ENCODE data around the gene KDM6B.

Gene KDM6B

DNA sequence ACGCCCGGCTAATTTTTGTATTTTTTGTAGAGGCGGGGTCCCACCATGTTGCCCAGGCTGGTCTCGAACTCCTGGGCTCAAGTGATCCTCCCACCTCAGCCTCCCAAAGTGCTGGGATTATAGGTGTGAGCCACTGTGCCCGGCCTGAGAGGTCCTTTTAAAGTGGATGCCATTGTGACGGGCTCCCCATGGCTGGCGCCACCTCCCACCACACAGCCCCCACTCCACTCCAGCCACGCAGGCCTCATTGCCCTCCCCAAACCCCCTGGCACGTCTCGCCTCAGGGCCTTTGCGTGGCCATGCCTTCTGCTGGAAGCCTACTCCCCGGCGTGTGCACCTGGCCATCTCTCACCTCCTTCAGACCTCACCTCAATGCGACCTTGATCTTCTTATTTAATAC lies 11.9 kb upstream of the KDM6B start:
- DNase-seq = no peak

DNA sequence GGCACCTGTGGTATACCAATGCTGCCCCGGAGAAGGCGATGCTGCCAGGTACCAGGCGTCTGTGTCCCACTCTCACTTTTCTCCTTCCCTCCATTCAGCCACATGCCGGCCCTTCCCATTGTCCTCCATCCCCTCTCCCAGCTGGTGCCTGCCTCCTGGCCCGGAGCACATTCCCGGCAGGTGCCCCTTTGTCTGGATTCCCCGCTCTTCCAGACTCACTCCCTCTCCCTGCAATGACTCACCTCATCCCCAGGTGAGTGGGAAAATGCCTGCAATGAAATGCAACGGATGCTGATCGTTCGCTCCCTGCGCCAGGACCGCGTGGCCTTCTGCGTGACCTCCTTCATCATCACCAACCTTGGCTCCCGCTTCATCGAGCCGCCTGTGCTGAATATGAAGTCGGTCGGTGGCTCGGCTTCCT lies 10.4 kb upstream of the KDM6B start:
- DNase-seq = no peak

DNA sequence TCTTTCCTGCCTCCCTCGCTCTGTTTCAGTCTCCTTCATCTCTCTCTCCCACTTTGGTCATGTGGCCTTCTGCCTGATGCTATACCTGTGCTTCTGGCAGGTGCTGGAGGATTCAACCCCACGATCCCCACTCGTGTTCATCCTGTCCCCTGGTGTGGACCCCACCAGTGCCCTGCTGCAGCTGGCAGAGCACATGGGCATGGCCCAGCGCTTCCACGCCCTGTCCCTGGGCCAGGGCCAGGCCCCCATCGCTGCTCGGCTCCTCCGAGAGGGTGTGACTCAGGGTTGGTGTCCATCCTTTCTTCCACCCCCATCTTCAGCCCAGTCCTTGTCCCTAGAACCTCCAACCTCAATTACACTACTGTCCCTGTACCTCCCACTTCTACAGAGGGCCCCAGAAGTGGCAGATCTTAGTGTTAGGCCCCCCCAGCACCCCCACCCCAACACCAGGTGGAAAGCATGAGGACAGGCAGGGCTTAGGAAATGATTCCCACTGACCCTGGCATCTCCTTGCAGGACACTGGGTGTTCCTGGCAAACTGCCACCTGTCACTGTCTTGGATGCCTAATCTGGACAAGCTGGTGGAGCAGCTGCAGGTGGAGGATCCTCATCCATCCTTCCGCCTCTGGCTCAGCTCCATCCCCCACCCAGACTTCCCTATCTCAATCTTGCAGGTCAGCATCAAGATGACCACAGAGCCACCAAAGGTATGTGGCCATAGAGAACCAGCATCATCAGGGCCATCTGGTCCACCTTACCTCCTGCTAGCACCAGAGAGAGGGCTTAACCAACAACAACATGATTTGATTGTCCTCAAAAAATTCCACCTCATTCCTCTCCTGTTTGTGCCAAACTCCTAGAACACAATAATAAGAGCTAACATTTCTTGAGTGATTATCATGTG lies 9.7 kb upstream of the KDM6B start:
- no peak for DNase-seq

DNA sequence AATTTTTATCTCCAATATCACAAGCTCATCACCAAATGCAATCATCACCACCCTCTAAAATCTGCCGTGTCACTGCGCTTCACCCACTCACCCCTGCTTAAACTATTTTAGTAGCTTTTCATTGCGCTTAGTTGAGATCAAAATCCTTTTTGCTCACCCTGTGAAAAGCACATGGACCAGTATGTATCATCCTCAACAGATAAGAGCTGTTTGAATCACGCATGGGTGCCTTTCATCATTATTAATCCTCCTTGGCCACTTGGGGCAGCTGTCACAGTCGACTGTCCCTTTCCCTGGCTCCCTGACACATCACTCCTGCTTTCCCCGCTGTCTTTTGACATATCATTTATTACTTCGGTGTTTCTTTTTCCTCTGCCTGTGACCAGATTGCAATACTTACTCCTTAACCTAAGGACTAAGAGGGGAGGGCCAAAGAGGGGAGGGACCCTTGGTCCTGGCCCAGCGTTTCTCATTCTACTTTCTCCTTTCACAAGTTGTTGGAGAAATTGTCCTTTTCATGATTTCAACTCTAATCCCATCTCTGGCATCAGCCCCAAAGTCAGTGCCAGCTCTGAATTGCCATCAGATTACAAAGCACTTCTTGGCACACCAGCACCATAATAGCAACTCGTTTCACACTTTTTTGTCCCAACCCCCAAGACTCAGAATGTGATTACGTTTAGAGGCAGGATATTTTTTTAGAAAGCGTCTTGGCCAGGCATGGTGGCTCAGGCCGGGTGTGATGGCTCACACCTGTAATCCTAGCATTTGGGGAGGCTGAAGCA lies 8.6 kb upstream of the KDM6B start:
- no peak for DNase-seq

DNA sequence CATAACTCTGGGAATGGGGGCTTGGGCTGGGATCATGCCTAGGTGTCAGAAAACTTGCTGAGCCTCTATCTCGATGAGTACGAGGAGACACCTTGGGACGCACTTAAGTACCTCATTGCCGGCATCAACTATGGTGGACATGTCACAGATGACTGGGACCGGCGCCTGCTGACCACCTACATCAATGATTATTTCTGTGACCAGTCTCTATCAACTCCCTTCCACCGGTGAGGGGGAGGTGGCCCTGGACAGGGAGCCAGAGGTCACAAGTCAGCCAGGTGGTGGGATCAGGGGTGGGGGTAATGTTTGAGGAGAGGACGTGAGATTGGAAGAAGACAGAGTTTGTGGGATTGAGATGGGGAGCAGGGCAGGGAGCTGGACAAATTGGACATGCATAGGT lies 3.4 kb upstream of the KDM6B start:
- DNase-seq = no peak

DNA sequence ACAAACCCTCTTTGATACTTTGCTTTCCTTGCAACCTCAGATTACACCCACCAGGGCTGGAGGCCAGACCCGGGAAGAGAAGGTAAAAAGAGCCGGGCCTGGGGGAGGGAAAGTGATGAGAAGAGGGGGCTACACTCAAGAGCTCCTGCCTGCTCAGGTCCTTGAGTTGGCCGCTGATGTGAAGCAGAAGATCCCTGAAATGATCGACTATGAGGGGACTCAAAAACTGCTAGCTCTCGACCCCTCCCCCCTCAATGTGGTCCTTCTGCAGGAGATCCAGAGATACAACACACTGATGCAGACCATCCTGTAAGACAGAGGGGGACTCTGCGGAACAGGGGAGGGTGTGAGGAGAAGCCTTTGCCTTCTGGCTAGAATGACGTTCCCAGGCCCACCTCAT lies 2.8 kb upstream of the KDM6B start:
- no peak for DNase-seq

DNA sequence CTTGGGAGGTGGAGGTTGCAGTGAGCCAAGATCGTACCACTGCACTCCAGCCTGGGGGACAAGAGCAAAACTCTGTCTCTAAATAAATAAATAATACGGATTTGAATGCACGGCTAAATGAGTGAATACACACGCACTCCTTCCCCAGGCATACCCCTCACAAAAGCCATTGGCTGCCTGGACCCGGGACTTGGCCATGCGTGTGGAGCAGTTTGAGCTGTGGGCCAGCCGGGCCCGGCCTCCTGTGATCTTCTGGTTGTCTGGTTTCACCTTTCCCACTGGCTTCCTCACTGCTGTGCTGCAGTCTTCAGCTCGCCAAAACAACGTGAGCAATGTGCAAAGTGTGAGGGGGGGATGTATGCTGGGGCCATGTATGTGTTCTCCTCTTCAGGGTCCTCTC lies 1.6 kb upstream of the KDM6B start:
- no peak for DNase-seq

DNA sequence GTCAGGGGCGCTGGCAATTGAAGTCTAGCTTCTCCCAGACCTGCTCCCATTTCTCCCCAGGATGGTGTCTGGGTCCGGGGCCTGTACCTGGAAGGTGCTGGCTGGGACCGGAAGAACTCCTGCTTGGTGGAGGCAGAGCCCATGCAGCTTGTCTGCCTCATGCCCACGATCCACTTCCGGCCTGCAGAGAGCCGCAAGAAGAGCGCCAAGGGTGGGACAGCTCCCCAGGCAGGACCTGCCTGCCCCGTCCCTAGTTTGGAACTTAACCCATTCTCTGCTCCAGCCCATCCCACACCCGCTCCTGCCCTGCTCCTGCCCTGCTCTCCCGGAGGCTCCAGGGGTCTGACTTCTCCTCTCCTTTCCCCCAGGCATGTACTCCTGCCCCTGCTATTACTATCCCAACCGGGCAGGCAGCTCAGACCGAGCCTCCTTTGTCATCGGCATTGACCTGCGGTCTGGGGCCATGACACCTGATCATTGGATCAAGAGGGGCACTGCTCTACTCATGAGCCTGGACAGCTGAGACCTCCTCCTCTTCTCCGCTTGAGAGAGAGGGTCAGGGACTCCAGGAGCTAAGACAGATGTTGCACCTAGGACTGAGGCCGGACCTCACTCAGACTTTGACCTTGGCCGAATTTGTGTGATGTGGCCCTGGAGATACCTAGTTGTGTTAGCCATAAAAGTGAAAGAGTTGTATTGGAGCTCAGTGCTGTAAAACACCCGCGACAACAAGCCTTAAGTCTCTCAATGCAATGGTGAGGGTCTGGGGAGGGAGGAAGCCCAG lies 814 bp upstream of the KDM6B start:
- no peak for DNase-seq

DNA sequence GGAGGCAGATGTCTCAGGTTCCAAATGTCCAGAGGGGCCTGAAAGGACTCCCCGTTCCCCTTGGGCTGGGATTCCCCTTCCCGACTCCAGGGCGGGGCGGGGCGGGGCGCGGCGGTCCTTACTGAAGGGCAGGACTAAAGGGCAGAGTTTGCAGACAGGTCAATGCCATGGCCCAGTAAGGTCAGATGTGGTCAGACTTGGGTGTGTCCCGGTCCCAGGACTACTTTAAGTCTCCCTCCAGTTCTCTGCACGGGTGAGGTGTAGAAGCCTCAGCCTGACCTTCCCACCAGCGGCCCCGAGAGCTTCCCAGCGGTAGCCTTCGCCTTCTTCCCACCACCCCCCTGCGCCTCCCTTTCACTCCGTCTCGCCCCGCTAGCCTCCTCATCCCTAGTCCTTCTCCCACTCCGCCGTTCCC lies 532 bp downstream of the KDM6B start:
- no peak for DNase-seq

DNA sequence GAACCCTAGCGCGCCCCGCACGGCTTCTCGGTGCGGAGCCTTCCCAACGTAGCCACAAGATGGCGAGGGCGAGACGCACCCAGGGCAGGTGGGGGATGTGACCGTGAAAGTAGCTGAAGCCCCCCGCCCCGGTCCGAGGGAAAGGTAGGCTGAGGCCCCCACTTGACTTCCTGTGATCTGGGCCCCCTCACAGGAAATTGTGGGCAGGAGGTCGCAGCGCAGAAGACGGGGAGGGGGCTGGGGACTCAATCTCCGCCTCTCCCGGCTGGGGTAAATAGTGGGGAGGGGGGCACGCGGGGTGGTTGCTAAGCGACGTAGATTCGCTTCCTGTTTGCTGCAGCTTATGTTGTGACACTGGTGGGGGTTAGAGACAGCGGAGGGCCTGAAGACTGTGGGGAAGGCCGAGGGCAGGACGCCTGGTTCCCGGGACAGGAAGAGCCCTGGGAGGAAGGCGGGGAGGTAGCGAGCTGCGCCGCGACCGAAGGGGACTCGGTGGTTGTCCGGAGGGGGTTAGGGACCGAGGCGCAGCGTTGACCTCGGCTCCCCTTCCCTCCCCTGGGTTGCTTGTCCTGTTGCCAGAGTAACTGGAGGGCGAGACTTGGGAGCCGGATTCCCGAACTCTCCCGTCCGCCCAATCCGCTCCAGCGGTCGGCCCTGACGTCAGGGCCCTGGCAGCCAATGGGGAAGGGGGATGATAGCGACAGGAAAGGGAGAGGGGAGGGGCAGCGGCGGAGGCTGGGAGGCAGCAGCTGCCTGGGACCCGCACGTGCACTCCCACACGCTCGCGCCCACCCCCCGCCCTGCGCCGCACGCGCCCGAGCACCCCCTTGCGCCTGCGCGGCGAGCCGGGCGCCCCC lies 1.2 kb downstream of the KDM6B start:
- peak; percentile 82 for DNase-seq

DNA sequence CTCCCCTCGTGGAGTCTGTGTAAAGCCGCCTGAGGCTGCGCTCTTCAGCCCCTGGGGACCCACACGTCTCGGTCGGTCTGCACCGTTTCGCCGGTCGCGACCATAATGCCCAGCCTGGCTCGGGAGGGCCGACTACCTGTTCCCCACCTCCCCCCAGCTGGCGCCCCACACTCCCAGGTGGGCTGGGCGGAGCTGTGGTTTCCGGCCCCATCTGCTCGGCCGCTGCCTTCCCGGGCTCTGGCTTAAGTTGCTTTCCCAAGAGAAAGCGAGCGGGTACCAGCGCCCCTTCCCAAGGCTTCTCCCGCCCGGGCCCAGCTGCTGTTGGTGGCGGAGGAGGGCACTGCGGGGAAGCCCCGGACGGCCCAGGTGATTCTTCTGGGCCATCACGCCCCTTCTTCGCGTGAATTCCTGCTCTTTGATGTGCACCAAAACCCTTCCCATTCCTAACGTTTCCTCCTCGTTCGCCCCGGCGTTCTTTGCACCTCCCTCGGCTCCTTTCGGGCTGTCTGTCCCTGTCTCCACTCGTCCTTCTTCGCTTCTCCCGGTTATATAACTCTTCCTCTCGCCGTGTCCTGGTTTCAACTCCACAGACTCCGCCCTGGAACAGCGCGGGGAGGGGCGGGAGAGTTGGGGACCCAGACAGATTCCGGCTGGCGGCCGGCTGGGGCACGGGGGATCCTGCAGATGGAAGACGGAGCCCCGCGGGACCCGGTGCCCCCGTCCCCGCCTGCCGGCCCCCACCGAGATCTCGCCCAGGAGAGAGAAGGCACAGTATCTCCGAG lies 2.0 kb downstream of the KDM6B start:
- DNase-seq = no peak

DNA sequence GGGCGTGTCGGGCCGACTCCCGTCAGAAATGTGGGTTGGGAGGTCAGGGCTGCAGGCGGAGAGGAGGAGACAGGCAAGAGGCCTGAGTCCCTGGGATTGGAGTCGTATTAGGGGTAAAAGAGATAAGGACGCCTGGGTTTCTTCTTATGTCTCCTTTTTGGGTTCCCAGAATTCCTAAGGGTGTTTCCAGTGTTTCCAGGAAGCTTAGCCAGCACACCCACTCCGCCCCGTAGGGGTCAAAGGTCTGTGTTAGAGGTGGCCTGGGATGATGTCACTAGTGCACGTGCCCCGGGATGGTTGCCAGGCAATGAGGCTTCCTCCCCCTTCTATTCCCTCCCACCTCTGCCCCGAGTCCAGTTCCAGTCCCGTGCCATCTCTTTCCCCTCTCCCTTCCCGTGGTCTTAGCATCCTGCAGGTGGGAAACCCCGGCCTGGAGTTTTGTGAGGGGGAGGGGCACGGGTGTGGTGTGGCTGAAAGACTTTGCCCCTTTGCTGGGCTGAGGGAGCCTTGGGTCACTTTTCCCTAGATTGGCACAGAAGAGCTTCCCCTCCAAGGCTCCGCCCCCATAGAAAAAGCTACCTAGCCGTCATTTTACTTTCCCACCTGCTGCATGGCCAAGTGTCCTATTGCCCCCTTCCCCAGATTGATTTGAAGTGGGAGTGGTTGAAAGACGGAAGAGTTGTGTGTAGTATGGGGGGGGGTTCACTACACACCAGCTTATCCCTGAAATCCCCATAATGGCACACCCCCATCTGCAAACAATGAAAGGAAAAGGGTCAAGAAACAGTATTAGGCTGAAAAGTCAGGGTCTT lies 2.8 kb downstream of the KDM6B start:
- DNase-seq = peak; percentile 69

DNA sequence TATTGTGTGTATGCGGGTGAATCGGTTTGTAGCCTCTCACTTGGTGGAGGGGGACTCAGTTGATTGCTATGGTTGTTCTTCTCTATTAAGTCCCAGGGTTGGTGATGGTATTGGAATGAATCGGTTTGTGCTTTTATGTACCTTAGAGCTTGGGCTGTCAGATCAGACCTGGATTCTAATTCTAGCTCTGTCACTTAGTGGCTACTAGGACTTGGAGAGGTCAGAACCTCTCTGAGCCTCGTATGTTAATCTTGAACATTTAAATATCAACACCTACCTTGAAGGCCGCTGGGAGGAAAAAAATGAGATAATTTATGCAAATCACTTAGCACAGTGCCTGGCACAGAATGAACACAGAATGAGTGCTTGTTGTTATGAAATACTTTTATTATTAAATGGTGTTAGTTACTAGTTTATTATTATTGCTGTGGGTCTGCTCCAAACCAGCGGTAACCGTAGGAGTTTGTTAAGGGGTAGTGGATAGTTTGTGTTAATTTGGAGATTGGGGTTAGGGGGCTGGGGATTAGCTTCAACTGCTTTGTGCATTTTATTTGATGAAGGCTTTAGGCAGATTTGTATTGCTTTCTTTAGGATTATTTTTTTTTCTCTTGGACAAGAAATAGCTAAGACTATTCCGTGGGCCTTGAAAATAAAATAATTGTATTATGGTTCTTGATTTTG lies 3.5 kb downstream of the KDM6B start:
- DNase-seq = no peak

DNA sequence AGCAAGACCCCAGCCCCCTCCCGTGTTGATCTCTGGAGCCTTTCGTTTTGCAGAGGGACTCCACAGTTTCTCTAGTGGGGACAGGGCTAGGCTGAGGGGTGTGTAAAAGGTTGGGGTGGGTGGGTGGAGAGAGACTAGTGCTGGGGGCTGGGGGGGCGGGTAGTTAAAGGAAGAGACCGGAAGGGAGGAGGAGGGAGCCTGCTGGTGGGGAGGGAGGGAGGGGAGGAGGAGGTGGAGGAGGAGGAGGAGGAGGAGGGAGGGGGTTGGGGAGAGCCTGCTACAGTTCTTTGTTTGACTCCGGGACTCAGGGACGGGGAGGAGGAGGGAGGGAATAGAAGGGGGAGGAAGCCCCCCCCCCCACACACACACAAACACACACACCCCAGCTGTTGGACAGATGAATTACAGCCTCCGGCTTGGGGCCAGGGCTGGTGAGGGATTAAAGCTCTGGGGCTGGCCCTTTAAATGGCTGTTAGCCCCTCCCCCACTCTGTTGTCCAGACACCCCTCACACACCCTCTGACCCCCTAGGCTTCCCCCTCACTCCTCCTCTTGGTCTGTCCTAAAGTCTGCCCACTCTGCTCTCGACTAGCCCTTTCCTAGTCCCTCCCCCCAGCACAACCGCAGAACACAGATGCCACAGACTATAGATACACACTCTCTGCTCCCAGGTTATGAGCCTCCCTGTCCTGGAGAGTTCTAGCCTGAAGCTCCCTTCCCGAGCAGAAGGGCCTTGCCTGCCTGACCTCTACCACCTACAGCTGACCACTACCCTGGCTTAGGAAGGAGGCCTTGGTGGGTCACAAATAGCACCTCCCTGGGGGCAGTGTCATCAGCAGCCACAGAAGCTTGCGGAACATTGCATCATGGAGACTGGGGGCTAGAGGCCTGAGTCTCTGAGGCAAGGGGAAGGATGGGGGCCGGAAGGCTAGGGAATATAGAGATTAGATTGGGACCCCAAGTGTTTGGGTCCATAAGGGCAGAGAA lies 4.4 kb downstream of the KDM6B start:
- no peak for DNase-seq

DNA sequence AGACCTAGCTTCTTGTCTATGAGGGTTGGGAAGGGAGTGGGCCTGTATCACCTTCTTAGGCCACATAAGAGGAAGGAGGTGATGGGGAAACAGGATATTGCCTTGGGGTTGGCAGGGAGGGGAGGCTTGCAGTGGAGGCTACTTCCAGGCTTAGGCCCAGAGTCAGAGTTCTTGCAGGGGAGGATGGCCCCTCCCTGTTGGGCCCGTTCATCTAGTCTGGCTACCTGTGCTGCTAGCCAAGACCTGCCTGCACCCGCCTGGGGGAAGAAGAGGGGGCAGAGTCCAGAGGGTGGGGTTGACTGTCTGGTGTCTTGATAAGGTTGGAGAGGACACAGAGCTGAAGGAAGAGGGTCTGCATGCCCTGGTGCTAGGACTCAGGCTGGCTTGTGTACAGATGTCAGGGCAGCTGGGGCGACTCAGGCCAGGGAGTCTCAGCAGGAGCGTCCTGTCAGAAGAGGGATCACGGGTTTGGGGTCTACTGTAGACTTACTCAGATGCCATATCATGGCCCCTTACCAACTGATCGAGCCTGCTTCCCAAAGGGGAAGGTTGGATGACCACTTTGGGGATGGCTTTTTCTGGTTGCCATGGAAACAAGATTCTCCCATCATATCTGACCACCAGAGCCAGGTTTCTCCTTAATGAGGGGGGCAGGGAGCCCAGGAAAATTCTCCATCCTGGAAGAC lies 5.3 kb downstream of the KDM6B start:
- no peak for DNase-seq

DNA sequence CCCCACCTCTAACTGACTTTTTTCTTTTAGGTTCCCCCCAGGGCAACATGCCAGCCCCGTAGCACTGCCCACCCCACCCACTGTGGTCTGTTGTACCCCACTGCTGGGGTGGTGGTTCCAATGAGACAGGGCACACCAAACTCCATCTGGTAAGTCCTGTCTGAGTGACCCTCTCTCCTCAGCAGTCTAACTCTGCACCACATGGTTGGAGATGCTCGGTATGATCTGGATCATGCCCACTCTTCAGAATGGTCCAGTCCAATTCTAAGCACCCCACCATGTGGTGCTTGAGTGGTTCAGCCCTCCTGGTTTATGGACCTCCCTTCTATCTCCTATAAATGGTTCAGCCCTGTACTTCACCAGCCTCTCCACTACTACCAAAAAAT lies 5.9 kb downstream of the KDM6B start:
- DNase-seq = no peak

DNA sequence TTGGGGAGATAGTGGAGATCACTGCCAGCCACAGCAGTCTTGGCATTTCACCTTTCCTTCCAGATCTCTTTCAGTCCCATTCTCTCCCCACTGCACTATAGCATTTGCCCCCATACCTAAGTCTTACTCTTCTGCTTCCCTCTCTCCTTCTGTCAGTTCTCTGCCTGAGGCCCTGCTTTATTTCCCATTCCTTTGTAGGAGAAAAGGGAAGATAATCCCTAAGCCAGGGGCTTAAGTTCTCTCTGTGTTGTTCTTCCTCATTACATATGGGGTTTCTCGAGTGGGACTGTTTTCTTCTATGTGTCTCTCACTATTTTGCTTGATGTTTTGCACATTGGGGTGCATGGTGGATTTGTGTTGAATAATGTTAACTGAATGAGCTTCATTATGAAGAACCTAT lies 6.4 kb downstream of the KDM6B start:
- DNase-seq = no peak

DNA sequence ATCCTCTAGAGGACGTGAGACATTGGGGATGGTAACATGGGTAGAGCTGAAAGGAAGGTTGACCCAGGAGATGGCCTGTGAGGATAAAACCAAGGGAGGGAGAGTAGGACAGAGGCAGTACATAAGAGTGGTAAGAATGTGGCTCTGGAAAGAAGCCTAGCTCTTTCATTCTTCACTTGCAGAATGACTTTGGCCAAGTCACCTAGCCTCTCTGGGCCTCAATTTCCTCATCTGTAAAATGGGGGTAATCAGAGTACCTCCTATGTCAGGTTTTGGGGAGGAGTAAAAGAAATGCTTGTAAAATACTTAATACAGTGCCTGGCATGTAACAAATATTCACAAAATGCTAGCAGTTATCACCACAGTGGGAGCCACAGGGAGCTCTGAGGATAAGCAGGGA lies 6.9 kb downstream of the KDM6B start:
- no peak for DNase-seq

All from COR-L47 (cell line).